NCI-H748 (cell line): Measurements from ENCODE around the gene RBM19.

Source experiments
- DNase-seq: peaks from one replicate; lab custom pipeline; 2025; ENCODE audit not compliant: unreplicated experiment; lab: John Stamatoyannopoulos, UW

The RBM19 gene

GRCh38 chr12:113860950-113861349, 105.2 kb downstream of the RBM19 start:
- DNase-seq = no peak

- DNase-seq = peak; percentile 20
Measured at GRCh38 chr12:113860059-113860820, 105.9 kb downstream of the RBM19 start.

- no peak for DNase-seq
Measured at GRCh38 chr12:113858841-113859386, 107.2 kb downstream of the RBM19 start.

- peak; percentile 50 for DNase-seq
Measured at GRCh38 chr12:113857371-113857770, 108.8 kb downstream of the RBM19 start.

GRCh38 chr12:113855998-113856397, 110.1 kb downstream of the RBM19 start:
- DNase-seq = no peak

- peak; percentile 52 for DNase-seq
Measured at GRCh38 chr12:113854385-113855142, 111.6 kb downstream of the RBM19 start.

- DNase-seq = peak; percentile 85
Measured at GRCh38 chr12:113853491-113853890, 112.6 kb downstream of the RBM19 start.

- DNase-seq = peak; percentile 78
Measured at GRCh38 chr12:113852695-113853490, 113.2 kb downstream of the RBM19 start.

- peak; percentile 45 for DNase-seq
Measured at GRCh38 chr12:113852264-113852663, 113.9 kb downstream of the RBM19 start.

- no peak for DNase-seq
Measured at GRCh38 chr12:113850309-113851056, 115.6 kb downstream of the RBM19 start.

- no peak for DNase-seq
Measured at GRCh38 chr12:113847856-113848255, 118.3 kb downstream of the RBM19 start.

GRCh38 chr12:113846883-113847755, 119.0 kb downstream of the RBM19 start:
- DNase-seq = no peak

GRCh38 chr12:113845900-113846674, 120.0 kb downstream of the RBM19 start:
- no peak for DNase-seq

GRCh38 chr12:113844495-113845210, 121.5 kb downstream of the RBM19 start:
- DNase-seq = no peak

GRCh38 chr12:113842699-113843098, 123.4 kb downstream of the RBM19 start:
- no peak for DNase-seq

- DNase-seq = no peak
Measured at GRCh38 chr12:113841786-113842185, 124.3 kb downstream of the RBM19 start.

GRCh38 chr12:113840401-113841042, 125.6 kb downstream of the RBM19 start:
- DNase-seq = no peak

- no peak for DNase-seq
Measured at GRCh38 chr12:113838896-113839295, 127.2 kb downstream of the RBM19 start.
